HG02852 (cell line): ENCODE measurements around the gene BATF2.
"Not testable (repeated sequence)": the region's sequence is repeated elsewhere in the genome, so short reads cannot be mapped to it uniquely, and the experiment has no call there.

Source experiments
- ATAC-seq: cut with Tn5 transposase; IDR thresholded peaks from one replicate; pipeline ENCODE4 v1.9.1; 2021; ENCODE audit warnings: mild to moderate bottlenecking, moderate library complexity; ENCODE audit not compliant: unreplicated experiment

Gene BATF2

GRCh38 chr11:65013888-65014725 is 17.3 kb upstream of the BATF2 start, which contains the start of gene ARL2:
ARL2 (plus strand) TSS chr11:65014160; CDS start chr11:65014208, 48 bp downstream.
- peak; percentile 77 for ATAC-seq

DNA sequence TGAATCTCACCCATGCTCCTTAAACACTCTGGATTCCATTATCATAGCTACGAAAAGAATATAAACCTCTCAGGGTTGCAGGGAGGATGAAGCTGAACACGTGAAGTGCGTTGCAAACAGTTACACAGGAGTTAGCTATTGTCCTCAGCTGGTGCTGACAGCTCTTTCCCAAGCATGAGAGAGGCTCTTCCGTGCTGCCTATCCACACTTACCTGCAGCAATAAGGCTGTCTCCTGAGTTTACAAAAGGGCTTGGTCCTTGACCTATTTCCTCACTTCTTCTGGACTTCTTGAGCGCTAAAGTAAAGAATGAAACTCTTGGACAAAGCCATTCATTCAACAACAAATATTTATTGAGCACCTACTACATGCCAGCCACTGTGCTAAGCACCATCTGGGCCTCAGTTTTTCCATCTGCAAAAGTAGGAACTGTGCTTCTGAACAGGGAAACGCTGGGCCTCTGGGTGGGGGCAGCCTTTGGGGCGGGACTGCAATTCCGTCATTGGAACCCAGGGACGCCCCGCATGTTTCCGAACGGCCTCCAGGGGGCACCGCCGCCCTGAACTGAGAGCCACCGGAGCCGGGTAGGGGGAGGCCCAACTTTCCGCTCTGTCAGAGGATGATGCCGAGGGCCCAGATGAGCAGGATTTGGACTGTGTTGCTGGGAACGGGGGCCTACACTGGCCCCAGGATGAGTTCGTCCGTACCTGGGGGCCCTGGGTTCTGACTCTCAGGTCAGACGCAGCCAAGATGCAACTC is 16.5 kb upstream of the BATF2 start:
- ATAC-seq: peak; percentile 63

GRCh38 chr11:65008873-65009272 is 12.1 kb upstream of the BATF2 start:
- no peak for ATAC-seq

DNA sequence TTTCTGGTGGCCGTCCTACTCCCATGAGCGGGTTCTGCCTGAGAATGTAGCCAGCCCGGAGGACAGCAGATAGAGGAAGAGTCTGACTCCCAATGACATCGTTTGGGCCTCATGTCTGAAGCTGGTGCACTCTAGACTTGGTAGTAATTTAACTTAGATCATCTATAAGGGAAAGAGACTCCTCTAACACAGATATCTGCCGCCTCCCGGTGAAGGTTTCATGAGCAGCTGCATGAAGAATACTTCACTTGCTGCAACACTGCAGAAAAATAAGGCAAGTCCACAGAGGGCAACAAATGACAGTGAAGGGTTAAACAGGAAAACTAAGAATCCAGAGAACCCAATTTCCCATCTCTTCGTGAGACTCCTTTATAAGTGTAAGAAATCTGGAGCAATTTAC is 11.2 kb upstream of the BATF2 start:
- no peak for ATAC-seq

DNA sequence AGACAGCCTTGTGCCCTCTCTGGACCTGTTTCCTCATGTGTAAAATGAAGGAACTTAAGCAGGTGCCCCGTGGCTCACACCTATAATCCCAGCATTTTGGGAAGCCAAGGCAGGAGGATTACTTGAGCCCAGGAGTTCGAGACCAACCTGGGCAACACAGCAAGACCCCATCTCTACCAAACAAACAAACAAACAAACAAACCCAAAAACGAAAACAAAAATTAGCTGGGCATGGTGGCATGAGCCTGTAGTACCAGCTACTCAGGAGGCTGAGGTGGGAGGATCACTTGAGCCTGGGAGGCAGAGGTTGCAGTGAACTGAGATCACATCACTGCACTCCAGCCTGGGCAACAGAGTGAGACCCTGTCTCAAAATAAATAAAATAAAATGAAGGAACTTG is 7.2 kb upstream of the BATF2 start:
- not testable (repeated sequence) for ATAC-seq

- ATAC-seq: no peak
Measured at GRCh38 chr11:65003282-65003681, 6.5 kb upstream of the BATF2 start.

DNA sequence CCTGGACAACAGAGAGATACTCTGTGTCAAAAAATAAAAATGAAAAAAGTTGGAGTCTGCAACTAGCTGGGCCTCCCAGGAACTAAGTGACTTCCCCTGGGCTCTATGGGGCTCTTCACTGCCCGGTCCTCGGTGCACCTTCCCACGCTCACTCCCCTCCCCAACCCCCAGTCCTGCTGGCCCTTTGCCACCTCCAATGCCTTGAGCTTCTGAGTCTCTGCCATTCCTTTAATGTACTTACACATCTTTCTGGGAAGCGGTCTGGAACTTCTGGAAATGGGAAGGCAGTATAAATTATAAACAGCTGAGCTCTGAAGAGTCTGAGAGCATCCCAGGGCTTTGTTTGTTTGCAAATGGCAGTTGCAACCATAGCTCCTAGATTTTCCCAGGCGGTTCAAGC is 5.9 kb upstream of the BATF2 start:
- no peak for ATAC-seq

- ATAC-seq: no peak
Measured at GRCh38 chr11:64999478-64999877, 2.7 kb upstream of the BATF2 start.

DNA sequence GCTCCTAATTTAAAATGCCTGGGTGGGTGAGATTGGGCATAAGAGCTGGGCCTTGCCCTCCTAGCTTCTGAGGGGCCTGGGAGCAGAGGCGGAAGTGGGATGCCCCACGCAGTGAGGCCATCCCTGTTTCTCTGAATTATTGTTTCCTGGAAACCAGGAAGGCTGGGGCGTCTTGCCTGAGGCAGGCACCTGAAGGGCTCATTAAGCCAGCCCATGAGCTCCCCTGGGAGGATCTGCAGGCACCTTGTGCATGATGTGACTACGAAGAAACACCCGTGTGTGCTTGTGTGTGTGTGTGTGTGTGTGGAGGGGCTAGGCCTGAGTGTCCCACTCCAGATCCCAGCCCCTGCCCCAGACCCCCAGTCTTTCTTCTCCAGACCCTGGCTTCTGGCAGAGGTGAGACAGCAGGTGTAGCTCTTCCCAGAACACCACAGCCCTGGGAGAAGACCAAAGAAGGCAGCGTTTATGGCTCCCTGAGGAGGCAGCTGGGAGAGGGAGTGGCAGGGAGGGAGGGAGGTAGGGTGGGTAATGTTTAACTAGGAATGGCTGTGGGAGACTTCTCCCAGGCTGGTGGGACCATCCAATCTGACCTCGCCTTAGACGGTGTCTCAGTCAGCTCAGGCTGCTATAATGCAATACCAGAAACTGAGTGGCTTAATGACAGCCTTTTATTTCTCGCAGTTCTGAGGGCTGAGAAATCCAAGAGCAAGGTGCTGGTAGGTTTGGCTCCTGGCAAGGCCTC is 2.1 kb upstream of the BATF2 start:
- no peak for ATAC-seq

GRCh38 chr11:64998141-64998540 is 1.4 kb upstream of the BATF2 start:
- ATAC-seq: no peak

GRCh38 chr11:64996327-64996709 is 453 bp downstream of the BATF2 start:
- ATAC-seq: no peak

DNA sequence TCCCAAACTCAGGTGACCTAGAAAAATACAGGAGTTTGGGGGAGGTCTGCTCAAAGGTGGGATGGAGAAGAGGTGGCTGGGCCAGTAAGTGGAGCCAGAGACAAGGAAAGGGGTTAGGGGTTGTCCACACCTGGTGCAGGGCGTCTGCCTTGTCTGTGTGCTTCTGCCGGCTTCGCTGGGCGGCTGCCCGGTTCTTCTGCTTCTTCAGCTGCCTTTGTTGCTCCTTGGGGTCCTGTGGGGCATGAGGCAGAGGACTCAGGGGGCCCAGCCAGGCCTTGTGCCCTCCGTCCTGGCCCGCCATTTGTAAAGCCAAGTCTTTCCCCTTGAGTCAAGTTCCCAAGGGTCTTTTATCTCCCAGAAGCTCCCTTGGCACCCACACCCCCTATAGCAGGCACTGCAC is 2.5 kb downstream of the BATF2 start:
- ATAC-seq: no peak

- no peak for ATAC-seq
Measured at GRCh38 chr11:64990222-64990923, 6.4 kb downstream of the BATF2 start.

DNA sequence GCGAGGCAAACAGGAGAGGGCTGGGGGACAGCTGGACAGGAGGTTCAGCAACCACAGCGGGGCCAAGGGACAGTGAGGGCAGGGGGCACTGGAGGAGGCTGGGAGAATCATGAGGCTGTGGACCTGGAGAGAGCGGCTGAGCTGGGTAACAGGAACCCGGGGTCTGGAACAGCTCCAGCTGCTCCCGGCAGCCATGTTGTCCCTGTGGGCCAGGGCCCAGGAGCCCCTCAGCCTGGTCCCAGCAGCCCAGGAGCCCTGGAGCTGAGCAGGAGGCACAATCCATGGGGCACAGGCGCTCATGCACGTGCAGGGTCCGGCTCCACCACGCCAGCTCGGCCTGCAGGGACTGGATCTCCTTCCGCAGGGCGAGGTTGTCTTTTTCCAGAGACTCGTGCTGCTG is 7.4 kb downstream of the BATF2 start:
- no peak for ATAC-seq

DNA sequence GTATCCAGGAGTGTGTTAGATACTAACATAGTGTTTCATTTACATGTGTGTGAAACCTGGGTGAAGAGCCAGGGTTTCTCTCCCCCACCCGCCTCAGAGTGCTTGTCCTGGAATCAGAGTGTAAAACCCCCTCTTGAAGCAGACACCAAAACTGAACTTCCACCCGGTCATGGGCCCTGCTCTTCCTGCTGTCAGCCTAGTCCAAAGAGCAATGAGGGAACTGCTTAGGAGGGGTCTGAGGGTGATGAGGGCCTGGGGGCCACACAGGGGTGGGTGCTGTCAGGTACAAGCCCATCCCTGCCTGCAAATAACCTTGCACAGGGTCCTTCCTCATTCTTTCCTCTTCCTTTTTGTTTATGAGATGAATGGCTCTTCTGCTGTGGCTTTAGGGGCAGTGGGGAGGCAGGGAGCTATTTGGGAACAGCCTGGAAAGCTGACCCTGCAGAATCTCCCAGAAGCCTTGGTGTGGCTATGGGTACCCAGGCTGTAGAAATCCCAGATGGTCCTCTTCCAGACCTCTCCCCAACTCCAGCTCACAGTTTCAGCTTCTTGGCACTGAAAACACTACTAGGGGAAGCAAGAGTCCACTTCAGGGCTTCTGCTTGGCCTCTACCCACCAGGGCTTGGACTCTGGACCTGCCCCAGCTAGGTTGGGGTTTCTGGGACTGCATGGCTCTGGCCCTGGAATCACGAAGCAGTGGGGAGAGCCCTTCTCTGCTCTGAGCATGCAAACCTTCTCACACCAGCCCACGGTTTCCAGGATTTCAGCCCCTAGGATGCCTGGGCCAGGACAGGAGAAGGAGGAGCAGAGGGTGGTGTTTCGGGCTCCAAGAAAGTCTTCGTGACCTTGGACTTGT is 8.5 kb downstream of the BATF2 start:
- ATAC-seq: no peak

GRCh38 chr11:64983339-64983738 is 13.4 kb downstream of the BATF2 start:
- not testable (repeated sequence) for ATAC-seq

GRCh38 chr11:64976651-64977050 is 20.1 kb downstream of the BATF2 start:
- ATAC-seq: no peak

- no peak for ATAC-seq
Measured at GRCh38 chr11:64974124-64974523, 22.6 kb downstream of the BATF2 start.

DNA sequence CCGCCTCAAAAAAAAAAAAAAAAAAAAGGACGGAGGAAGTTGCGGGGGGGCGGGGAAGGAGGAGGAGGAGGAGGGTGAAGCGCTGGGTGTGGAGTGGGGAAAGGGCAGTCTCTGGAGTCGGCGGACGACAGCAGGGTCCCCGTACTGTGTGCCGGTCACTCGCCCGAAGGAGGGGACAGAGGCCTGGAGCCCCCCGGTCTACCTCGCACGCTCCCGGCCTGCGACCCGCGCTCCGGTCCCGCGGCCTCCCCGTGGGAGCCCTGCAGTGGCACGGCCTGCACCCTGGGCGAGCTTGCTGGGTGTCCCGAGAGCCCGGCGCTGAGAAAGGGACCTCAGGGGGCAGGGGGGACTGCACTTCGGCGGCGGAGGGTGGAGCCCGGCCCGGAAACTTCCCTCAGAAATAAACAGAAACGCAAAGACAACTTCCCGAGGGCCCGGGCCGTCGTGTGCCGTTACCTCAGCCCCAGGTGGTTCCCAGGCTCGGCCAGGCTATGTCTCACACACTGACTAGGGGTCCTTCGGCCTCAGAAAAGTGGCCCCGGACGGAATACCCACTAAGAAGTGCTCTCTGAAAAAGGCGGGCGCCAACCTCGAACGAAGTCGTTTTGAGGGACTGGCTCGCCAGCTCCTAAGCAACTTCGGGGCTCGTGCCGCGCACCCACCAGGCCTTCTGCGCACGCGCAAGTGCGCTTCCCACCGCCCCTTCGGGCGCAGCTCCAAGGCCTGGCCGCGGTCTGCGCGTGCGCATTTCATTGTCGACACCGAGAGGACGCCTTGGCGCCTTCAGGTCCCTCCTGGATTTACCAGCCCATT is 25.1 kb downstream of the BATF2 start, which contains the start of gene MAJIN:
Gene MAJIN, minus strand, starts transcription at position 688 of the 813 bp plus-strand sequence. CDS start 12,703 bp downstream, outside the sequence.
- no peak for ATAC-seq
